K562 (cell line): ENCODE data around the gene GNL3. TPM values are rescaled to one million over a fixed set of nuclear protein-coding genes. Genes with fewer than 3 reads are reported as not detected.
A peak's percentile ranks its signal among the peaks of the same experiment; 100 is the strongest.

Source experiments
- ATAC-seq: fragments of 200-7000 bp; cut with Tn5 transposase; 3 replicates; pipeline ENCODE4 v1.9.1; 2020; ENCODE audit warnings: moderate library complexity
- BruUV-seq: library from RNA; stranded (reverse); fragments of 400-500 nt; replicated peaks from 2 replicates; lab custom pipeline; 2021; lab: Mats Ljungman, UMichigan
- CTCF ChIA-PET: fragments of 300-600 bp; formaldehyde crosslinking; extraction: SDS; loops from one replicate; lab custom pipeline; 2021; ENCODE audit warnings: low intra/inter-chr PET ratio; lab: Yijun Ruan, JAX
- POLR2A ChIA-PET: fragments of 300-600, 350-650 bp; sonication (Branson Sonifier 250); formaldehyde crosslinking; extraction: SDS; loops from one replicate; lab custom pipeline; 2021; ENCODE audit warnings: antibody characterized with exemption, inconsistent platforms; lab: Yijun Ruan, JAX
- DNase-seq, 4 experiments: peaks; one replicate each; pipeline versions ENCODE4 v3.0.0 to v3.0.0-alpha.2; 2011 to 2018; ENCODE audit warnings: low spot score in 3 of 4, mixed read lengths in 3 of 4; ENCODE audit errors: extremely low read depth in 1 of 4
- FAIRE-seq: peaks from 2 replicates; lab custom pipeline; 2011; peaks lifted over from hg19 to GRCh38; lab: Jason Lieb, UNC
- H2AFZ ChIP-seq: 2 replicates; pipeline ENCODE4 v1.6.0; 2011; ENCODE audit warnings: low read depth, low read length, control low read depth, inconsistent platforms
- H3K27ac ChIP-seq: fragments of 200-600 bp; 3 replicates; pipeline ENCODE4 v1.8.0; 2011; ENCODE audit warnings: low read depth, mild to moderate bottlenecking, control low read depth, inconsistent platforms, low read length, moderate library complexity, mixed read lengths; ENCODE audit errors: extremely low read depth
- H3K27me3 ChIP-seq, 2 experiments: fragments of 300-600 bp in 1 of 2; 2 replicates in 1 of 2; 3 replicates in 1 of 2; pipeline versions ENCODE4 v1.6.0 to v1.8.0; 2011; ENCODE audit warnings: inconsistent platforms in 2 of 2, low read length in 2 of 2, mild to moderate bottlenecking in 1 of 2, mixed read lengths in 1 of 2, moderate library complexity in 1 of 2; ENCODE audit not compliant: control insufficient read depth in 2 of 2, insufficient read depth in 2 of 2
- H3K36me3 ChIP-seq: fragments of 300-600 bp; 3 replicates; pipeline ENCODE4 v1.8.0; 2011; ENCODE audit warnings: mild to moderate bottlenecking, low read length, inconsistent platforms; ENCODE audit not compliant: control insufficient read depth, insufficient read depth
- H3K4me1 ChIP-seq, 2 experiments: fragments of 200-600 bp in 1 of 2; replicated peaks in 1 of 2; 2 replicates in 1 of 2; 3 replicates in 1 of 2; pipeline versions ENCODE4 v1.5.1 to v1.8.0; 2011; ENCODE audit warnings: inconsistent platforms in 2 of 2, low read length in 2 of 2, mild to moderate bottlenecking in 1 of 2, mixed read lengths in 1 of 2, moderate library complexity in 1 of 2; ENCODE audit not compliant: control insufficient read depth in 2 of 2, insufficient read depth in 2 of 2
- H3K4me2 ChIP-seq: 2 replicates; pipeline ENCODE4 v1.6.1; 2011; ENCODE audit warnings: low read length, control low read depth, inconsistent platforms, mixed read lengths; ENCODE audit not compliant: insufficient read depth
- H3K4me3 ChIP-seq: fragments of 200-600 bp; sonication (generic), shearing (Covaris generic); 2 replicates; pipeline ENCODE4 v1.5.1; 2016; ENCODE audit warnings: control low read depth, inconsistent platforms
- H3K79me2 ChIP-seq: fragments of 200-600 bp; 3 replicates; pipeline ENCODE4 v1.8.0; 2011; ENCODE audit warnings: low read length, inconsistent platforms; ENCODE audit not compliant: control insufficient read depth, insufficient read depth
- H3K9ac ChIP-seq, 2 experiments: 2 replicates each; pipeline versions ENCODE4 v1.6.0 to v1.6.1; 2011; ENCODE audit warnings: low read depth in 2 of 2, low read length in 2 of 2, control low read depth in 1 of 2, inconsistent platforms in 1 of 2, mild to moderate bottlenecking in 1 of 2, mixed read lengths in 1 of 2; ENCODE audit not compliant: insufficient read depth in 1 of 2
- H3K9me1 ChIP-seq: one replicate; pipeline ENCODE4 v1.6.0; 2011; ENCODE audit warnings: inconsistent platforms, mild to moderate bottlenecking, low read length, moderate library complexity; ENCODE audit not compliant: control insufficient read depth, insufficient read depth
- H3K9me3 ChIP-seq: replicated peaks from 2 replicates; pipeline ENCODE4 v1.5.1; 2011; ENCODE audit warnings: low read depth, low read length, inconsistent platforms; ENCODE audit not compliant: control insufficient read depth, insufficient read depth
- H4K20me1 ChIP-seq: replicated peaks from 2 replicates; pipeline ENCODE4 v1.6.1; 2011; ENCODE audit warnings: low read length, inconsistent platforms, mixed read lengths; ENCODE audit not compliant: control insufficient read depth, insufficient read depth
- CHD2 ChIP-seq: IDR thresholded peaks from 2 replicates; pipeline ENCODE4 v1.6.1; 2011; ENCODE audit warnings: low read depth, low read length
- NFE2L1 ChIP-seq: fragments of 450-650 bp; IDR thresholded peaks from 2 replicates; pipeline ENCODE4 v1.6.1; 2016; ENCODE audit warnings: missing genetic modification characterization, low read depth, mild to moderate bottlenecking, missing compliant biosample characterization, moderate library complexity, borderline replicate concordance
- NFYB ChIP-seq: IDR thresholded peaks from 2 replicates; pipeline ENCODE4 v1.6.1; 2011; ENCODE audit warnings: mild to moderate bottlenecking, moderate library complexity; ENCODE audit not compliant: insufficient read length; ENCODE audit errors: extremely low read depth
- ZNF277 ChIP-seq: fragments of 250-450 bp; sonication (Bioruptor Pico); IDR thresholded peaks from 2 replicates; pipeline ENCODE4 v1.8.0; 2022; ENCODE audit warnings: inconsistent platforms, mild to moderate bottlenecking, moderate library complexity, borderline replicate concordance
- ZNF551 ChIP-seq: fragments of 250-450 bp; sonication (Bioruptor Pico); IDR thresholded peaks from 2 replicates; pipeline ENCODE4 v1.5.0; 2021; ENCODE audit warnings: mild to moderate bottlenecking, moderate library complexity
- ZNF79 ChIP-seq: fragments of 250-450 bp; sonication (Bioruptor Pico); IDR thresholded peaks from 2 replicates; pipeline ENCODE4 v1.4.0; 2020; ENCODE audit warnings: low read depth, mild to moderate bottlenecking, moderate library complexity
- ZSCAN29 ChIP-seq: fragments of 450-650 bp; IDR thresholded peaks from 2 replicates; pipeline ENCODE4 v1.6.1; 2017
- ZZZ3 ChIP-seq: fragments of 450-650 bp; IDR thresholded peaks from 2 replicates; pipeline ENCODE4 v1.6.1; 2016; ENCODE audit warnings: antibody characterized with exemption, mild to moderate bottlenecking, moderate library complexity
- WGBS: fragments of 100-300 bp; shearing (Covaris generic); methylation state at CpG from one replicate; pipeline ENCODE4 v1.1.6; 2016; ENCODE audit warnings: low coverage, mixed read lengths; ENCODE audit not compliant: insufficient coverage; ENCODE audit errors: missing lambda C conversion rate; 5-methylcytosine and 5-hydroxymethylcytosine counted together
- in situ Hi-C: fragments of 300-500 bp; cut with MboI; formaldehyde crosslinking; loops from 4 replicates; pipeline ENCODE4 v1.15.0; 2018; ENCODE audit warnings: inconsistent platforms, mixed read lengths
- intact Hi-C: fragments of 100-400 bp; cut with micrococcal nuclease; formaldehyde crosslinking; loops from 2 replicates; pipeline ENCODE4 v1.14.2; 2022
- polyA plus RNA-seq, 8 experiments: library from polyadenylated mRNA; depleted of rRNA in 4 of 8; stranded (reverse) in 5 of 8; unstranded in 3 of 8; fragments of >200 nt; fragmentation: Nextera tagmentation in 2 of 8; fragmentation: Illumina TruSeq in 1 of 8; extraction: Ambion mirVana in 2 of 8; extraction: Trizol in 1 of 8; gene quantifications; 2 replicates each; pipeline versions ENCODE4 v1.2.1 to v1.2.3, GENCODE V29; 2011 to 2014; ENCODE audit warnings: inconsistent platforms in 1 of 8, missing spikeins in 1 of 8
- total RNA-seq, 7 experiments: library from RNA; depleted of rRNA in 6 of 7; stranded (reverse); fragments of >200 nt in 6 of 7; fragmentation: Illumina TruSeq in 2 of 7; extraction: Trizol in 2 of 7; gene quantifications; 2 replicates each; pipeline versions ENCODE4 v1.2.1 to v1.2.3, GENCODE V29; 2011 to 2021; ENCODE audit warnings: low replicate concordance in 1 of 7
- TF ChIP-seq, protein P1 (sequence below): sonication (generic); IDR thresholded peaks from 2 replicates; pipeline ENCODE4 v1.6.1; 2016
- TF ChIP-seq, protein P2 (sequence below): sonication (generic); formaldehyde crosslinking; IDR thresholded peaks from 2 replicates; pipeline ENCODE4 v1.8.1; 2022; ENCODE audit warnings: missing genetic modification reagents
- TF ChIP-seq, protein P3 (sequence below), 2 experiments: fragments of 250-450 bp in 1 of 2; fragments of 450-650 bp in 1 of 2; sonication (Bioruptor Pico) in 1 of 2; IDR thresholded peaks; 2 replicates each; pipeline versions ENCODE4 v1.6.1 to v1.8.0; 2016 to 2021; ENCODE audit warnings: mild to moderate bottlenecking in 2 of 2, moderate library complexity in 2 of 2, missing compliant biosample characterization in 1 of 2, missing genetic modification characterization in 1 of 2

The GNL3 gene
- total and polyA plus RNA-seq, 9 of the 15 experiments (the other 6 are each of a cell fraction or from before 2014, with no cell fraction given): 132 to 313 (median 220) TPM

DNA sequence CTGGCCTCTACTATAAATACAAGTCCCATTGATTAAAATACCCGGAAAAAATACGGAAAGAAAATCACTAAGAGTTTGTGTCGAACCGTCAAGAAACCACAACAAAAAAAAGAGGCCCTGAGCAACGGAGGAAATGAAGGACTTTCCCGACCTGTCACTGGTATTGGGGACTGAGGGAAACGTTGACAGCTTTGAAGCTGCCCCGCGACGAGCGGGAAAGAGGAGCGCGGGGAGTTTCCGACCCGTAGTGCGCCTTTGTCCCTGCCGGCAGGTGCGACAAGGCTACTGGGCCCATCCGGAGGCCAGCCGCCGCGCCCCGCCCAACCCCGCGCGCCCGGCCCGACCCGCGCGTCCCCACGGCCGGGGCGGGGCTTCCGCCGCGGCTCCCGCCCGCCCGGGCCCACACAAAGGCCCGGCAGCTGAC, 535 bp upstream of the GNL3 start (continued):
- TF ChIP-seq ZNF277 (no peak), ZNF79 (CRISPR knock-in tag) (no peak), NFYB (no peak), ZNF551 (no peak), ZSCAN29 (peak; percentile 82)
- TF ChIP-seq, all 486 proteins: peak for 20

DNA sequence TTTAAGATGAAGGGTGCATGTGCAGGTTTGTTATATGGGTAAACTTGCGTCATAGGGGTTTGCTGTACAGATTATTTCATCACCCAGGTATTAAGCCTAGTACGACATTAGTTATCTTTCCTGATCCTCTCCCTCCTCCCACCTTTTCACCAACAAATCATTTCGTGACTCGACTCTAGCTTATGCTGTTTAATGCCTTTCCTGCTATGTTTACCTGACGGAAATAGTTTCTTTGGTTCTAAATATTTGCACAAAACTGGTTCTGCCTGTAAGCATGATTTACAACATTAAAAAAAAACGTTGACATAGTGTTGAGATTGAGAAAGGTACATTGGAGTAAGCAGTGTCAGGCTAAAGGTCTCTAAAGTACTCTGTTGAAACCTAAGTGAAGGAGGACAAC, 2.4 kb downstream of the GNL3 start:
- Histone ChIP-seq H2AFZ (no peak overlapping the region), H3K36me3 (peaks cover 68% of the 10 kb centered on the region), H3K27me3 (no peaks in the 10 kb centered on the region), H3K27ac (no peak overlapping the region; the same call in 2 of the 3 replicates), H3K4me1 (peaks cover 3 to 9% of the 10 kb centered on the region in 2 experiments; a peak in 3 of 5 replicates), H4K20me1 (peaks cover 4% of the 10 kb centered on the region; the same call in 1 of the 2 replicates), H3K9ac (peak overlapping the region in 1 of 2 experiments; percentile 89; a peak in 1 of 4 replicates), H3K9me1 (no peaks in the 10 kb centered on the region)
- BruUV-seq: no TSS peak
- DNase-seq (no peak), ATAC-seq (no peak)
- intact Hi-C loops: loop anchor here (10.0 kb wide), 1 partner anchor 233 kb away; the partner anchor contains the start of genes NISCH and TNNC1
- POLR2A ChIA-PET: interaction anchor here (0.6 to 1.2 kb wide), 3 partner anchors 9 to 18 kb away, joined by 3 to 6 read pairs (median 4); partner anchors contain the start of gene SPCS1
- CTCF ChIA-PET: no interaction called here
- in situ Hi-C loops: no loop called here
- TF ChIP-seq, protein P1, sequence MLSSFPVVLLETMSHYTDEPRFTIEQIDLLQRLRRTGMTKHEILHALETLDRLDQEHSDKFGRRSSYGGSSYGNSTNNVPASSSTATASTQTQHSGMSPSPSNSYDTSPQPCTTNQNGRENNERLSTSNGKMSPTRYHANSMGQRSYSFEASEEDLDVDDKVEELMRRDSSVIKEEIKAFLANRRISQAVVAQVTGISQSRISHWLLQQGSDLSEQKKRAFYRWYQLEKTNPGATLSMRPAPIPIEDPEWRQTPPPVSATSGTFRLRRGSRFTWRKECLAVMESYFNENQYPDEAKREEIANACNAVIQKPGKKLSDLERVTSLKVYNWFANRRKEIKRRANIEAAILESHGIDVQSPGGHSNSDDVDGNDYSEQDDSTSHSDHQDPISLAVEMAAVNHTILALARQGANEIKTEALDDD: no peak
- TF ChIP-seq NFE2L1 (no peak), ZZZ3 (no peak), CHD2 (no peak)
- TF ChIP-seq, protein P2, sequence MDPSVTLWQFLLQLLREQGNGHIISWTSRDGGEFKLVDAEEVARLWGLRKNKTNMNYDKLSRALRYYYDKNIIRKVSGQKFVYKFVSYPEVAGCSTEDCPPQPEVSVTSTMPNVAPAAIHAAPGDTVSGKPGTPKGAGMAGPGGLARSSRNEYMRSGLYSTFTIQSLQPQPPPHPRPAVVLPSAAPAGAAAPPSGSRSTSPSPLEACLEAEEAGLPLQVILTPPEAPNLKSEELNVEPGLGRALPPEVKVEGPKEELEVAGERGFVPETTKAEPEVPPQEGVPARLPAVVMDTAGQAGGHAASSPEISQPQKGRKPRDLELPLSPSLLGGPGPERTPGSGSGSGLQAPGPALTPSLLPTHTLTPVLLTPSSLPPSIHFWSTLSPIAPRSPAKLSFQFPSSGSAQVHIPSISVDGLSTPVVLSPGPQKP (CRISPR knock-in tag): no peak
- TF ChIP-seq, protein P3, sequence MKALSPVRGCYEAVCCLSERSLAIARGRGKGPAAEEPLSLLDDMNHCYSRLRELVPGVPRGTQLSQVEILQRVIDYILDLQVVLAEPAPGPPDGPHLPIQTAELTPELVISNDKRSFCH (CRISPR knock-in tag; IDR thresholded peaks at IDR 0.05): no peak
- TF ChIP-seq, protein P3 (tag; IDR thresholded peaks at IDR 0.05): no peak
- TF ChIP-seq, all 486 proteins: peak for 0
- 77% methylated on average over 6 of the region's 6 CpGs for WGBS
- FAIRE-seq: no peak
- H3K79me2 ChIP-seq: peaks cover 69% of the 10 kb centered on the region
- H3K4me2 ChIP-seq: no peak overlapping the region
- no peaks in the 10 kb centered on the region for H3K9me3 ChIP-seq
- H3K4me3 ChIP-seq: no peak overlapping the region
